OCI-LY3 (cell line): ENCODE results near the gene HS6ST1.

Experiments used
- H2AFZ ChIP-seq: fragments of 200-600, 300-600 bp; shearing (Covaris generic); 2 replicates; pipeline ENCODE4 v1.6.0; 2014; ENCODE audit warnings: antibody characterized with exemption, low read depth, low read length
- H3K27ac ChIP-seq: fragments of 200-600, 300-600 bp; sonication (generic); 2 replicates; pipeline ENCODE4 v1.5.1; 2014; ENCODE audit warnings: mild to moderate bottlenecking, low read length, moderate library complexity, mixed read lengths
- H3K27me3 ChIP-seq: fragments of 200-600, 300-600 bp; sonication (generic); 2 replicates; pipeline ENCODE4 v1.6.1; 2014; ENCODE audit warnings: low read depth, low read length, mixed read lengths
- H3K36me3 ChIP-seq: fragments of 200-600, 300-600 bp; sonication (generic); replicated peaks from 2 replicates; pipeline ENCODE3; 2014; ENCODE audit warnings: low read depth, low read length, mixed read lengths
- H3K4me1 ChIP-seq: fragments of 300-600, 200-600 bp; sonication (generic); 2 replicates; pipeline ENCODE4 v1.6.1; 2014; ENCODE audit warnings: low read length, mixed read lengths
- H3K4me2 ChIP-seq: fragments of 200-600, 300-600 bp; sonication (generic); 2 replicates; pipeline ENCODE4 v1.6.1; 2014; ENCODE audit warnings: low read length, mixed read lengths
- H3K4me3 ChIP-seq: fragments of 300-600, 200-600 bp; sonication (generic); 2 replicates; pipeline ENCODE4 v1.5.1; 2014; ENCODE audit warnings: antibody characterized with exemption, mild to moderate bottlenecking, low read length, moderate library complexity
- H3K79me2 ChIP-seq: fragments of 300-600, 200-600 bp; shearing (Covaris generic); 2 replicates; pipeline ENCODE4 v1.6.1; 2014; ENCODE audit warnings: mild to moderate bottlenecking, low read length, mixed read lengths
- H3K9ac ChIP-seq: fragments of 300-600, 200-600 bp; shearing (Covaris generic); 2 replicates; pipeline ENCODE4 v1.6.0; 2014; ENCODE audit warnings: mild to moderate bottlenecking, low read length, moderate library complexity
- H3K9me3 ChIP-seq: fragments of 200-600, 300-600 bp; shearing (Covaris generic); 2 replicates; pipeline ENCODE4 v1.6.1; 2014; ENCODE audit warnings: low read length, mixed read lengths; ENCODE audit not compliant: insufficient read depth
- H4K20me1 ChIP-seq: fragments of 200-600, 300-600 bp; sonication (generic); 2 replicates; pipeline ENCODE4 v1.6.1; 2016; ENCODE audit warnings: low read length, mixed read lengths; ENCODE audit not compliant: insufficient read depth
- CTCF ChIP-seq: fragments of 200-600, 300-600 bp; sonication (generic); IDR thresholded peaks from 2 replicates; pipeline ENCODE4 v1.5.1; 2014; ENCODE audit warnings: antibody characterized with exemption, low read length, low read depth
- EZH2phosphoT487 ChIP-seq: fragments of 200-600 bp; shearing (Covaris generic); IDR thresholded peaks from 2 replicates; pipeline ENCODE4 v1.6.1; 2018; ENCODE audit warnings: antibody characterized with exemption, mixed run types, low read depth

HS6ST1 gene

GRCh38 chr2:128362176-128362888, 43.7 kb upstream of the HS6ST1 start:
- H3K9ac ChIP-seq = no peak overlapping the region
- no peak overlapping the region for H3K27ac ChIP-seq
- H4K20me1 ChIP-seq = no peaks in the 10 kb centered on the region
- no peaks in the 10 kb centered on the region for H3K4me1 ChIP-seq
- no peak overlapping the region for H3K4me2 ChIP-seq
- H3K9me3 ChIP-seq = no peaks in the 10 kb centered on the region
- H3K27me3 ChIP-seq = no peaks in the 10 kb centered on the region
- H3K36me3 ChIP-seq = no peaks in the 10 kb centered on the region
- H3K4me3 ChIP-seq = no peak overlapping the region
- no peak overlapping the region for H2AFZ ChIP-seq
- H3K79me2 ChIP-seq = no peaks in the 10 kb centered on the region
- TF ChIP-seq EZH2phosphoT487 (no peak), CTCF (no peak)

GRCh38 chr2:128361376-128362131, 42.9 kb upstream of the HS6ST1 start:
- Histone ChIP-seq H3K4me3 (no peak overlapping the region), H4K20me1 (no peaks in the 10 kb centered on the region), H3K27me3 (no peaks in the 10 kb centered on the region), H3K4me2 (no peak overlapping the region), H3K9ac (no peak overlapping the region), H3K79me2 (no peaks in the 10 kb centered on the region), H3K9me3 (no peaks in the 10 kb centered on the region), H2AFZ (no peak overlapping the region), H3K4me1 (no peaks in the 10 kb centered on the region), H3K27ac (no peak overlapping the region), H3K36me3 (no peaks in the 10 kb centered on the region)
- TF ChIP-seq EZH2phosphoT487 (no peak), CTCF (no peak)

- no peaks in the 10 kb centered on the region for H3K27me3 ChIP-seq
- H3K79me2 ChIP-seq = no peaks in the 10 kb centered on the region
- no peaks in the 10 kb centered on the region for H3K4me1 ChIP-seq
- H2AFZ ChIP-seq = no peak overlapping the region
- no peaks in the 10 kb centered on the region for H3K36me3 ChIP-seq
- H3K9ac ChIP-seq = no peak overlapping the region
- TF ChIP-seq CTCF (no peak), EZH2phosphoT487 (no peak)
- H3K27ac ChIP-seq = no peak overlapping the region
- H4K20me1 ChIP-seq = no peaks in the 10 kb centered on the region
- no peak overlapping the region for H3K4me3 ChIP-seq
- H3K9me3 ChIP-seq = no peaks in the 10 kb centered on the region
- no peak overlapping the region for H3K4me2 ChIP-seq
Measured at GRCh38 chr2:128360711-128361110, 42.0 kb upstream of the HS6ST1 start.

- Histone ChIP-seq H3K79me2 (no peaks in the 10 kb centered on the region), H3K9me3 (no peaks in the 10 kb centered on the region), H3K4me3 (no peak overlapping the region), H3K4me2 (no peak overlapping the region), H3K27ac (no peak overlapping the region), H3K9ac (no peak overlapping the region), H3K36me3 (no peaks in the 10 kb centered on the region), H3K27me3 (no peaks in the 10 kb centered on the region), H4K20me1 (no peaks in the 10 kb centered on the region), H3K4me1 (no peaks in the 10 kb centered on the region), H2AFZ (no peak overlapping the region)
- TF ChIP-seq EZH2phosphoT487 (no peak), CTCF (no peak)
Measured at GRCh38 chr2:128359841-128360240, 41.2 kb upstream of the HS6ST1 start.
